ENCODE data around the gene WWC1.

- no peak for TF ChIP-seq POLR2AphosphoS5 (IDR thresholded peaks at IDR 0.05; ENCODE audit: low read depth, low read length)
- no peak for TF ChIP-seq REST (IDR thresholded peaks at IDR 0.05; ENCODE audit: insufficient read depth in 1 of 2, low read depth in 2 of 2, low read length in 1 of 2)
These were observed 25.4 kb upstream of the WWC1 start for GRCh38 chr5:168266016-168266415.

Measured in Panc1 (cell line).